K562 (cell line): ENCODE results near the gene ABI2. TPM values are rescaled to one million over a fixed set of nuclear protein-coding genes. Genes with fewer than 3 reads are reported as not detected.
A peak's percentile ranks its signal among the peaks of the same experiment; 100 is the strongest.

ENCODE experiments used
- ATAC-seq: fragments of 200-7000 bp; cut with Tn5 transposase; 3 replicates; pipeline ENCODE4 v1.9.1; 2020; ENCODE audit warnings: moderate library complexity
- BruUV-seq: library from RNA; stranded (reverse); fragments of 400-500 nt; replicated peaks from 2 replicates; lab custom pipeline; 2021; lab: Mats Ljungman, UMichigan
- CTCF ChIA-PET: fragments of 300-600 bp; formaldehyde crosslinking; extraction: SDS; loops from one replicate; lab custom pipeline; 2021; ENCODE audit warnings: low intra/inter-chr PET ratio; lab: Yijun Ruan, JAX
- POLR2A ChIA-PET: fragments of 300-600, 350-650 bp; sonication (Branson Sonifier 250); formaldehyde crosslinking; extraction: SDS; loops from one replicate; lab custom pipeline; 2021; ENCODE audit warnings: antibody characterized with exemption, inconsistent platforms; lab: Yijun Ruan, JAX
- DNase-seq, 4 experiments: peaks; one replicate each; pipeline versions ENCODE4 v3.0.0 to v3.0.0-alpha.2; 2011 to 2018; ENCODE audit warnings: low spot score in 3 of 4, mixed read lengths in 3 of 4; ENCODE audit errors: extremely low read depth in 1 of 4
- FAIRE-seq: peaks from 2 replicates; lab custom pipeline; 2011; peaks lifted over from hg19 to GRCh38; lab: Jason Lieb, UNC
- H2AFZ ChIP-seq: 2 replicates; pipeline ENCODE4 v1.6.0; 2011; ENCODE audit warnings: low read depth, low read length, control low read depth, inconsistent platforms
- H3K27ac ChIP-seq: fragments of 200-600 bp; 3 replicates; pipeline ENCODE4 v1.8.0; 2011; ENCODE audit warnings: low read depth, mild to moderate bottlenecking, control low read depth, inconsistent platforms, low read length, moderate library complexity, mixed read lengths; ENCODE audit errors: extremely low read depth
- H3K27me3 ChIP-seq, 2 experiments: fragments of 300-600 bp in 1 of 2; 2 replicates in 1 of 2; 3 replicates in 1 of 2; pipeline versions ENCODE4 v1.6.0 to v1.8.0; 2011; ENCODE audit warnings: inconsistent platforms in 2 of 2, low read length in 2 of 2, mild to moderate bottlenecking in 1 of 2, mixed read lengths in 1 of 2, moderate library complexity in 1 of 2; ENCODE audit not compliant: control insufficient read depth in 2 of 2, insufficient read depth in 2 of 2
- H3K36me3 ChIP-seq: fragments of 300-600 bp; 3 replicates; pipeline ENCODE4 v1.8.0; 2011; ENCODE audit warnings: mild to moderate bottlenecking, low read length, inconsistent platforms; ENCODE audit not compliant: control insufficient read depth, insufficient read depth
- H3K4me1 ChIP-seq, 2 experiments: fragments of 200-600 bp in 1 of 2; replicated peaks in 1 of 2; 2 replicates in 1 of 2; 3 replicates in 1 of 2; pipeline versions ENCODE4 v1.5.1 to v1.8.0; 2011; ENCODE audit warnings: inconsistent platforms in 2 of 2, low read length in 2 of 2, mild to moderate bottlenecking in 1 of 2, mixed read lengths in 1 of 2, moderate library complexity in 1 of 2; ENCODE audit not compliant: control insufficient read depth in 2 of 2, insufficient read depth in 2 of 2
- H3K4me2 ChIP-seq: 2 replicates; pipeline ENCODE4 v1.6.1; 2011; ENCODE audit warnings: low read length, control low read depth, inconsistent platforms, mixed read lengths; ENCODE audit not compliant: insufficient read depth
- H3K4me3 ChIP-seq: fragments of 200-600 bp; sonication (generic), shearing (Covaris generic); 2 replicates; pipeline ENCODE4 v1.5.1; 2016; ENCODE audit warnings: control low read depth, inconsistent platforms
- H3K79me2 ChIP-seq: fragments of 200-600 bp; 3 replicates; pipeline ENCODE4 v1.8.0; 2011; ENCODE audit warnings: low read length, inconsistent platforms; ENCODE audit not compliant: control insufficient read depth, insufficient read depth
- H3K9ac ChIP-seq, 2 experiments: 2 replicates each; pipeline versions ENCODE4 v1.6.0 to v1.6.1; 2011; ENCODE audit warnings: low read depth in 2 of 2, low read length in 2 of 2, control low read depth in 1 of 2, inconsistent platforms in 1 of 2, mild to moderate bottlenecking in 1 of 2, mixed read lengths in 1 of 2; ENCODE audit not compliant: insufficient read depth in 1 of 2
- H3K9me1 ChIP-seq: one replicate; pipeline ENCODE4 v1.6.0; 2011; ENCODE audit warnings: inconsistent platforms, mild to moderate bottlenecking, low read length, moderate library complexity; ENCODE audit not compliant: control insufficient read depth, insufficient read depth
- H3K9me3 ChIP-seq: replicated peaks from 2 replicates; pipeline ENCODE4 v1.5.1; 2011; ENCODE audit warnings: low read depth, low read length, inconsistent platforms; ENCODE audit not compliant: control insufficient read depth, insufficient read depth
- H4K20me1 ChIP-seq: replicated peaks from 2 replicates; pipeline ENCODE4 v1.6.1; 2011; ENCODE audit warnings: low read length, inconsistent platforms, mixed read lengths; ENCODE audit not compliant: control insufficient read depth, insufficient read depth
- ESRRA ChIP-seq: fragments of 450-650 bp; IDR thresholded peaks from 2 replicates; pipeline ENCODE4 v1.6.1; 2014; ENCODE audit warnings: low read depth, mild to moderate bottlenecking, moderate library complexity, borderline replicate concordance
- HDAC8 ChIP-seq: fragments of 450-650 bp; IDR thresholded peaks from 2 replicates; pipeline ENCODE4 v1.6.1; 2016; ENCODE audit warnings: mild to moderate bottlenecking, missing genetic modification characterization, moderate library complexity, missing compliant biosample characterization
- NCOA2 ChIP-seq, 2 experiments: fragments of 450-650 bp; IDR thresholded peaks; 2 replicates each; pipeline ENCODE4 v1.6.1; 2018; ENCODE audit warnings: mild to moderate bottlenecking in 2 of 2, moderate library complexity in 1 of 2; ENCODE audit not compliant: partially characterized antibody in 2 of 2
- NFIX ChIP-seq: fragments of 250-450 bp; sonication (Bioruptor Pico); IDR thresholded peaks from 2 replicates; pipeline ENCODE4 v1.4.0; 2020; ENCODE audit warnings: low read depth, mild to moderate bottlenecking, moderate library complexity
- ZNF174 ChIP-seq: fragments of 250-450 bp; sonication (Bioruptor Pico); IDR thresholded peaks from 2 replicates; pipeline ENCODE4 v1.4.0; 2020; ENCODE audit warnings: mild to moderate bottlenecking
- ZNF217 ChIP-seq: sonication (generic); formaldehyde crosslinking; IDR thresholded peaks from 2 replicates; pipeline ENCODE4 v1.8.0; 2022; ENCODE audit warnings: mild to moderate bottlenecking, missing genetic modification reagents
- ZNF316 ChIP-seq: fragments of 450-650 bp; IDR thresholded peaks from 2 replicates; pipeline ENCODE4 v1.6.1; 2016
- ZNF436 ChIP-seq: fragments of 250-450, 450-650 bp; sonication (Bioruptor Pico); formaldehyde crosslinking; IDR thresholded peaks from 2 replicates; pipeline ENCODE4 v1.7.0; 2020; ENCODE audit warnings: mild to moderate bottlenecking
- WGBS: fragments of 100-300 bp; shearing (Covaris generic); methylation state at CpG from one replicate; pipeline ENCODE4 v1.1.6; 2016; ENCODE audit warnings: low coverage, mixed read lengths; ENCODE audit not compliant: insufficient coverage; ENCODE audit errors: missing lambda C conversion rate; 5-methylcytosine and 5-hydroxymethylcytosine counted together
- in situ Hi-C: fragments of 300-500 bp; cut with MboI; formaldehyde crosslinking; loops from 4 replicates; pipeline ENCODE4 v1.15.0; 2018; ENCODE audit warnings: inconsistent platforms, mixed read lengths
- intact Hi-C: fragments of 100-400 bp; cut with micrococcal nuclease; formaldehyde crosslinking; loops from 2 replicates; pipeline ENCODE4 v1.14.2; 2022
- polyA plus RNA-seq, 8 experiments: library from polyadenylated mRNA; depleted of rRNA in 4 of 8; stranded (reverse) in 5 of 8; unstranded in 3 of 8; fragments of >200 nt; fragmentation: Nextera tagmentation in 2 of 8; fragmentation: Illumina TruSeq in 1 of 8; extraction: Ambion mirVana in 2 of 8; extraction: Trizol in 1 of 8; gene quantifications; 2 replicates each; pipeline versions ENCODE4 v1.2.1 to v1.2.3, GENCODE V29; 2011 to 2014; ENCODE audit warnings: inconsistent platforms in 1 of 8, missing spikeins in 1 of 8
- total RNA-seq, 7 experiments: library from RNA; depleted of rRNA in 6 of 7; stranded (reverse); fragments of >200 nt in 6 of 7; fragmentation: Illumina TruSeq in 2 of 7; extraction: Trizol in 2 of 7; gene quantifications; 2 replicates each; pipeline versions ENCODE4 v1.2.1 to v1.2.3, GENCODE V29; 2011 to 2021; ENCODE audit warnings: low replicate concordance in 1 of 7

ABI2 gene
- total and polyA plus RNA-seq, 9 of the 15 experiments (the other 6 are each of a cell fraction or from before 2014, with no cell fraction given), result 5.3 to 24.3 (median 12.2) TPM

DNA sequence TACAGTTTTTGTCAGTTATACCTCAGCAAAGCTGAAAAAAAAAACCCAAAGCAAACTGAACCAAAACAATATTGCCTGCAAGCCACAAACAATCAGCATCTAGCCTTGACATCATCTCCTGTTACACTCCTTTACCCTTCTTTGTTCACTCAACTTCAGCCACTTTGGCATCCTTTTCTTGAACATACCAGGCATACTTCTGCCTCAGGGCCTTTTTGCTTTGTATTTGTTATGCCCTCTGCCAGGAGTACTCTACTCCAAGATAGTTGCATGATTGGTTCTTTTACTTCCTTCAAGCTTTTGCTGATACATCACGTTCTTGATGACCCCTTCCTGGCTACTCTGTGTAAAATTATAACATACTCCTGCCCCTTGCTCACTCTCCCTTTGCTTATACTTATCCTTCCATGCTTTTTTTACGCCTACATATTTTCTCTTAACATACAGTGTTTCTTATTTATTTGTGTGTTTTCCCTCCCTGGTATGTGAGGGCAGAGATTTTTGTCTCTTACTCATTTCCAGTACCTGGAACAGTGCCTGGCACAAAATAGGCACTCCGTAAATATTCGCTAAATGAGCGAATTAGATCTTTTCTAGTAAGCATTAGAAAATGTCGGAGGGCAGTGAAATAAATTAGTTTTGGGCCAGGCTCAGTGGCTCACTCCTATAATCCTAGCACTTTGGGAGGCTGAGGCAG lies 12.7 kb downstream of the ABI2 start:
- H3K79me2 ChIP-seq, result 0 out of 3 replicates have a peak, but pooled peaks cover 4% of the 10 kb centered on the region
- no peaks in the 10 kb centered on the region for H3K36me3 ChIP-seq
- ATAC-seq (no peak), FAIRE-seq (no peak), DNase-seq (no peak)
- no peaks in the 10 kb centered on the region for H3K9me3 ChIP-seq
- H3K9ac ChIP-seq, result no peak overlapping the region
- in situ Hi-C loops, result no loop called here
- ChIA-PET CTCF (no interaction called here), POLR2A (no interaction called here)
- no peak overlapping the region for H3K27ac ChIP-seq
- no TSS peak for BruUV-seq
- H2AFZ ChIP-seq, result no peak overlapping the region
- no peaks in the 10 kb centered on the region for H4K20me1 ChIP-seq
- no peak for TF ChIP-seq NFIX (CRISPR knock-in tag)
- no peak for TF ChIP-seq ESRRA
- TF ChIP-seq NCOA2 (IDR thresholded peaks at IDR 0.05; ENCODE audit: partially characterized antibody in 2 of 2), result no peak
- TF ChIP-seq ZNF436 (CRISPR knock-in tag), result no peak
- no peak for TF ChIP-seq ZNF217
- TF ChIP-seq ZNF316, result peak; percentile 30; the same call in 1 of the 2 replicates
- no peak for TF ChIP-seq ZNF174 (CRISPR knock-in tag)
- TF ChIP-seq HDAC8 (tag), result no peak
- no peak overlapping the region for H3K4me3 ChIP-seq
- intact Hi-C loops, result no loop called here
- 62% methylated on average over 6 of the region's 6 CpGs for WGBS
- H3K9me1 ChIP-seq, result no peaks in the 10 kb centered on the region
- H3K4me1 ChIP-seq, result peaks cover 0 to under 1% of the 10 kb centered on the region in 2 experiments; a peak in 2 of 5 replicates
- H3K27me3 ChIP-seq, result no peaks in the 10 kb centered on the region
- H3K4me2 ChIP-seq, result no peak overlapping the region
